HPDE6-E6E7 (cell line): ENCODE measurements around the gene IFITM5.

Experiments
- DNase-seq: peaks from one replicate; pipeline ENCODE4 v3.0.0; 2011; ENCODE audit warnings: missing footprints; ENCODE audit errors: extremely low spot score

Gene IFITM5

GRCh38 chr11:266676-267439 is 32.5 kb downstream of the IFITM5 start:
- no peak for DNase-seq

- DNase-seq: no peak
Observed at GRCh38 chr11:261624-262023, 37.7 kb downstream of the IFITM5 start.

GRCh38 chr11:259413-259812 is 39.9 kb downstream of the IFITM5 start:
- no peak for DNase-seq

- no peak for DNase-seq
Observed at GRCh38 chr11:257766-258493, 41.4 kb downstream of the IFITM5 start.

GRCh38 chr11:256952-257737 is 42.2 kb downstream of the IFITM5 start:
- no peak for DNase-seq

GRCh38 chr11:255816-256215 is 43.5 kb downstream of the IFITM5 start:
- DNase-seq: no peak

GRCh38 chr11:255176-255575 is 44.1 kb downstream of the IFITM5 start:
- DNase-seq: no peak

GRCh38 chr11:253886-254270 is 45.4 kb downstream of the IFITM5 start:
- DNase-seq: no peak

GRCh38 chr11:253160-253885 is 46.0 kb downstream of the IFITM5 start:
- DNase-seq: no peak

- no peak for DNase-seq
Observed at GRCh38 chr11:252666-253065, 46.7 kb downstream of the IFITM5 start.

- DNase-seq: no peak
Observed at GRCh38 chr11:251550-251949, 47.8 kb downstream of the IFITM5 start.

GRCh38 chr11:250740-251299 is 48.5 kb downstream of the IFITM5 start:
- no peak for DNase-seq

- DNase-seq: no peak
Observed at GRCh38 chr11:250274-250673, 49.1 kb downstream of the IFITM5 start.

GRCh38 chr11:249062-249461 is 50.3 kb downstream of the IFITM5 start:
- DNase-seq: no peak
